ENCODE data around the gene AGBL1. TPM values are rescaled to one million over a fixed set of nuclear protein-coding genes. Genes with fewer than 3 reads are reported as not detected.

AGBL1 gene
- total RNA-seq, 1 donor from 2014 or later: 0.07 TPM

GRCh38 chr15:86247249-86247955 lies 167.7 kb downstream of the AGBL1 start:
- H3K9me3 Mint-ChIP-seq: no peaks in the 10 kb centered on the region
- no peak overlapping the region for H3K27ac Mint-ChIP-seq
- no peaks in the 10 kb centered on the region for H3K4me1 Mint-ChIP-seq (ENCODE audit: unreplicated experiment)
- H3K27me3 Mint-ChIP-seq: peaks cover 7% of the 10 kb centered on the region
- DNase-seq (ENCODE audit: extremely low spot score, unreplicated experiment): no peak
- no peak for TF ChIP-seq CTCF (conservative IDR thresholded peaks at IDR 0.05)
- no peaks in the 10 kb centered on the region for H3K36me3 Mint-ChIP-seq
- H3K4me3 Mint-ChIP-seq: no peak overlapping the region

DNA sequence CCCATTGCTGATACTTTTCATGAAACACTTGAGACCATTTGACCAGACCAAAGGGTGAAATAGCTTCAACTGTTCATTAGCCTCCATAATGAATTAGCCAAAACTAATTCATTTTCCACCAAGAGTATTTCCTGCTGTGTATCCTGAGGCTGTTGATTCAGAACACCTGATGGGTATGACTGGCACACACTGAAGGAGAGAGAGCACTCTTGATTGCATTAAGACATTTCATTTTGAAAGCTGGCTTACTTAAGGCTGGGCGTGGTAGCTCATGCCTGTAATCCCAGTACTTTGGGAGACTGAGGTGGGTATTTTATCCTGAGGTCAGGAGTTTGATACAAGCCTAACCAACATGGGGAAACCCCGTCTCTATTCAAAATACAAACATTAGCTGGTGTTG lies 175.6 kb downstream of the AGBL1 start:
- H3K4me3 Mint-ChIP-seq: no peak overlapping the region

GRCh38 chr15:86256628-86257027 lies 177.0 kb downstream of the AGBL1 start:
- Mint-ChIP-seq H3K27ac (no peak overlapping the region), H3K27me3 (peaks cover 7% of the 10 kb centered on the region), H3K9me3 (no peaks in the 10 kb centered on the region), H3K4me1 (ENCODE audit: unreplicated experiment) (no peaks in the 10 kb centered on the region), H3K4me3 (no peak overlapping the region), H3K36me3 (no peaks in the 10 kb centered on the region)
- no peak for DNase-seq (ENCODE audit: extremely low spot score, unreplicated experiment)
- TF ChIP-seq CTCF (conservative IDR thresholded peaks at IDR 0.05): no peak

More for the DNA sequence above, 175.6 kb downstream of the AGBL1 start:
- Mint-ChIP-seq H3K9me3 (no peaks in the 10 kb centered on the region), H3K4me1 (ENCODE audit: unreplicated experiment) (no peaks in the 10 kb centered on the region), H3K36me3 (no peaks in the 10 kb centered on the region), H3K27ac (no peak overlapping the region), H3K27me3 (peaks cover 7% of the 10 kb centered on the region)
- no peak for TF ChIP-seq CTCF (conservative IDR thresholded peaks at IDR 0.05)
- no peak for DNase-seq (ENCODE audit: extremely low spot score, unreplicated experiment)

GRCh38 chr15:86259589-86259988 lies 179.9 kb downstream of the AGBL1 start:
- Mint-ChIP-seq H3K27ac (no peak overlapping the region), H3K4me3 (no peak overlapping the region)

GRCh38 chr15:86263230-86263629 lies 183.6 kb downstream of the AGBL1 start:
- Mint-ChIP-seq H3K36me3 (no peaks in the 10 kb centered on the region), H3K9me3 (no peaks in the 10 kb centered on the region), H3K27ac (no peak overlapping the region), H3K4me3 (no peak overlapping the region), H3K27me3 (peaks cover 5% of the 10 kb centered on the region), H3K4me1 (ENCODE audit: unreplicated experiment) (no peaks in the 10 kb centered on the region)
- DNase-seq (ENCODE audit: extremely low spot score, unreplicated experiment): no peak
- TF ChIP-seq CTCF (conservative IDR thresholded peaks at IDR 0.05): no peak

More at GRCh38 chr15:86259589-86259988, 179.9 kb downstream of the AGBL1 start:
- Mint-ChIP-seq H3K9me3 (no peaks in the 10 kb centered on the region), H3K4me1 (ENCODE audit: unreplicated experiment) (no peaks in the 10 kb centered on the region), H3K36me3 (no peaks in the 10 kb centered on the region), H3K27me3 (peaks cover 7% of the 10 kb centered on the region)
- no peak for TF ChIP-seq CTCF (conservative IDR thresholded peaks at IDR 0.05)
- no peak for DNase-seq (ENCODE audit: extremely low spot score, unreplicated experiment)

Measured in type B pancreatic cell (in vitro differentiated cells).